WTC11 (cell line): ENCODE data around the gene VLDLR. TPM values are rescaled to one million over a fixed set of nuclear protein-coding genes. Genes with fewer than 3 reads are reported as not detected.

ENCODE experiments used
- ATAC-seq: fragments of 200-7000 bp; cut with Tn5 transposase; 2 replicates; pipeline ENCODE4 v1.10.0; 2021; ENCODE audit warnings: mild to moderate bottlenecking, moderate library complexity
- CTCF ChIA-PET: fragments of 300-600 bp; sonication (Branson Sonifier 250); formaldehyde crosslinking; loops from one replicate; lab custom pipeline; 2021; ENCODE audit warnings: antibody characterized with exemption; lab: Charles Lee
- POLR2A ChIA-PET: fragments of 350-600 bp; sonication (Branson Sonifier 250); formaldehyde crosslinking; loops from one replicate; lab custom pipeline; 2021; ENCODE audit warnings: antibody characterized with exemption; lab: Charles Lee
- DNase-seq: peaks from one replicate; pipeline ENCODE4 v3.0.0; 2021; ENCODE audit warnings: low spot score
- H3K27ac Mint-ChIP-seq: 2 replicates; pipeline ENCODE4 v1.8.0; 2021; ENCODE audit warnings: mixed read lengths
- H3K27me3 Mint-ChIP-seq: 2 replicates; pipeline ENCODE4 v1.8.0; 2021; ENCODE audit warnings: low read depth, mild to moderate bottlenecking, moderate library complexity, mixed read lengths
- H3K36me3 Mint-ChIP-seq: 2 replicates; pipeline ENCODE4 v1.8.0; 2021; ENCODE audit warnings: mixed read lengths
- H3K4me1 Mint-ChIP-seq: 2 replicates; pipeline ENCODE4 v1.8.0; 2022; ENCODE audit warnings: mixed read lengths
- H3K4me3 Mint-ChIP-seq: 2 replicates; pipeline ENCODE4 v1.8.0; 2021; ENCODE audit warnings: mild to moderate bottlenecking, moderate library complexity, mixed read lengths
- H3K9me3 Mint-ChIP-seq: 2 replicates; pipeline ENCODE4 v1.8.0; 2021; ENCODE audit warnings: mixed read lengths
- NR2C2 ChIP-seq: sonication (generic); formaldehyde crosslinking; IDR thresholded peaks from 2 replicates; pipeline ENCODE4 v1.8.0; 2022; ENCODE audit warnings: mild to moderate bottlenecking, missing genetic modification reagents
- ZNF232 ChIP-seq: sonication (generic); formaldehyde crosslinking; IDR thresholded peaks from 2 replicates; pipeline ENCODE4 v1.8.0; 2022; ENCODE audit warnings: mild to moderate bottlenecking, missing genetic modification reagents
- ZNF416 ChIP-seq: fragments of 250-450 bp; sonication (Bioruptor Pico); IDR thresholded peaks from 2 replicates; pipeline ENCODE4 v1.9.0; 2021; ENCODE audit warnings: mild to moderate bottlenecking, inconsistent platforms
- ZNF671 ChIP-seq: fragments of 250-450 bp; sonication (Bioruptor Pico); IDR thresholded peaks from 2 replicates; pipeline ENCODE4 v1.8.0; 2021; ENCODE audit warnings: mild to moderate bottlenecking
- total RNA-seq: library from RNA; stranded (reverse); gene quantifications from 3 replicates; pipeline ENCODE4 v1.2.3, GENCODE V29; 2021
- TF ChIP-seq, protein P1 (sequence below): fragments of 200-600 bp; IDR thresholded peaks from 2 replicates; pipeline ENCODE4 v1.8.0; 2022; ENCODE audit warnings: antibody characterized with exemption
- TF ChIP-seq, protein P2 (sequence below): sonication (generic); formaldehyde crosslinking; IDR thresholded peaks from 2 replicates; pipeline ENCODE4 v1.8.1; 2022; ENCODE audit warnings: missing genetic modification reagents, borderline replicate concordance
- TF ChIP-seq, protein P3 (sequence below): fragments of 250-450 bp; sonication (Bioruptor Pico); IDR thresholded peaks from 2 replicates; pipeline ENCODE4 v1.8.0; 2021; ENCODE audit warnings: mild to moderate bottlenecking
- TF ChIP-seq, protein P4 (sequence below): sonication (generic); formaldehyde crosslinking; conservative IDR thresholded peaks from 2 replicates; pipeline ENCODE4 v1.8.1; 2022; ENCODE audit warnings: mild to moderate bottlenecking, missing genetic modification reagents
- TF ChIP-seq, protein P5 (sequence below): sonication (generic); formaldehyde crosslinking; IDR thresholded peaks from 2 replicates; pipeline ENCODE4 v1.8.0; 2023; ENCODE audit warnings: missing genetic modification reagents, mild to moderate bottlenecking, borderline replicate concordance
- TF ChIP-seq, protein P6 (sequence below): sonication (generic); formaldehyde crosslinking; IDR thresholded peaks from 2 replicates; pipeline ENCODE4 v1.8.1; 2023; ENCODE audit warnings: mild to moderate bottlenecking, missing genetic modification reagents, moderate library complexity
- TF ChIP-seq, protein P7 (sequence below): sonication (generic); formaldehyde crosslinking; IDR thresholded peaks from 2 replicates; pipeline ENCODE4 v1.8.1; 2023; ENCODE audit warnings: mild to moderate bottlenecking, missing genetic modification reagents

Gene VLDLR
- total RNA-seq, 1 experiment from 2014 or later, result 40.8 TPM

DNA sequence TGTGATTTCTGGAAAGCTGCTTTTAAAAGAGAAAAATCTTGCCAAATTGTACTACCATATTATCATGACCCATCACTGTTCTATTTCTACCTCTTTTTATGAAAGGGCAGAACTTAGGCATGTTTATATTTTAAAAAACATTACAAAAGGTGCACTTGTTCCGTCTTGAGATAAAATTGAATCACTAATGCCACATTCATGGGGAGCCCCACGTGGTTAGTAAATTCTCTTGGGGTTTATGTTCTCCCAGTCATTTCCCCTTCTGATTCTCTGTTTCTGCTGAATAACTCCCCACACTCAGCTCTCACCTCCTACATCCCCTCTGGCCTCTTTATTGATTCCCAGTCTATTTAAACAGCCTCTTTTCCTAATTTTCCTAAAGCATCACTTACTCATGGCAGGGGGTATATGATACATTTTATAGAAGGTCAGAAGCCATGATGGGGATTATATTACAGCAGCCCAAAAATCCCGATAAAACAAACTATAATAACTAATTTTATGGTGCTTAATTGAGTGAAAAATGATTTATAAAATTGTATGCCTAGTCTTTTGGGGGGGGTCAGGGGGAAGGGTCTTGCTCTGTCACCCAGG lies 19.7 kb upstream of the VLDLR start:
- H3K9me3 Mint-ChIP-seq, result 0 out of 2 replicates have a peak, but pooled peaks cover 7% of the 10 kb centered on the region
- CTCF ChIA-PET, result no interaction called here

More for the DNA sequence above, 19.7 kb upstream of the VLDLR start:
- no peaks in the 10 kb centered on the region for H3K36me3 Mint-ChIP-seq
- TF ChIP-seq, protein P1, sequence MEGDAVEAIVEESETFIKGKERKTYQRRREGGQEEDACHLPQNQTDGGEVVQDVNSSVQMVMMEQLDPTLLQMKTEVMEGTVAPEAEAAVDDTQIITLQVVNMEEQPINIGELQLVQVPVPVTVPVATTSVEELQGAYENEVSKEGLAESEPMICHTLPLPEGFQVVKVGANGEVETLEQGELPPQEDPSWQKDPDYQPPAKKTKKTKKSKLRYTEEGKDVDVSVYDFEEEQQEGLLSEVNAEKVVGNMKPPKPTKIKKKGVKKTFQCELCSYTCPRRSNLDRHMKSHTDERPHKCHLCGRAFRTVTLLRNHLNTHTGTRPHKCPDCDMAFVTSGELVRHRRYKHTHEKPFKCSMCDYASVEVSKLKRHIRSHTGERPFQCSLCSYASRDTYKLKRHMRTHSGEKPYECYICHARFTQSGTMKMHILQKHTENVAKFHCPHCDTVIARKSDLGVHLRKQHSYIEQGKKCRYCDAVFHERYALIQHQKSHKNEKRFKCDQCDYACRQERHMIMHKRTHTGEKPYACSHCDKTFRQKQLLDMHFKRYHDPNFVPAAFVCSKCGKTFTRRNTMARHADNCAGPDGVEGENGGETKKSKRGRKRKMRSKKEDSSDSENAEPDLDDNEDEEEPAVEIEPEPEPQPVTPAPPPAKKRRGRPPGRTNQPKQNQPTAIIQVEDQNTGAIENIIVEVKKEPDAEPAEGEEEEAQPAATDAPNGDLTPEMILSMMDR, result no peak
- TF ChIP-seq NR2C2, result no peak
- TF ChIP-seq, protein P2, sequence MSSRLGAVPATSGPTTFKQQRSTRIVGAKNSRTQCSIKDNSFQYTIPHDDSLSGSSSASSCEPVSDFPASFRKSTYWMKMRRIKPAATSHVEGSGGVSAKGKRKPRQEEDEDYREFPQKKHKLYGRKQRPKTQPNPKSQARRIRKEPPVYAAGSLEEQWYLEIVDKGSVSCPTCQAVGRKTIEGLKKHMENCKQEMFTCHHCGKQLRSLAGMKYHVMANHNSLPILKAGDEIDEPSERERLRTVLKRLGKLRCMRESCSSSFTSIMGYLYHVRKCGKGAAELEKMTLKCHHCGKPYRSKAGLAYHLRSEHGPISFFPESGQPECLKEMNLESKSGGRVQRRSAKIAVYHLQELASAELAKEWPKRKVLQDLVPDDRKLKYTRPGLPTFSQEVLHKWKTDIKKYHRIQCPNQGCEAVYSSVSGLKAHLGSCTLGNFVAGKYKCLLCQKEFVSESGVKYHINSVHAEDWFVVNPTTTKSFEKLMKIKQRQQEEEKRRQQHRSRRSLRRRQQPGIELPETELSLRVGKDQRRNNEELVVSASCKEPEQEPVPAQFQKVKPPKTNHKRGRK, result no peak
- TF ChIP-seq, protein P3, sequence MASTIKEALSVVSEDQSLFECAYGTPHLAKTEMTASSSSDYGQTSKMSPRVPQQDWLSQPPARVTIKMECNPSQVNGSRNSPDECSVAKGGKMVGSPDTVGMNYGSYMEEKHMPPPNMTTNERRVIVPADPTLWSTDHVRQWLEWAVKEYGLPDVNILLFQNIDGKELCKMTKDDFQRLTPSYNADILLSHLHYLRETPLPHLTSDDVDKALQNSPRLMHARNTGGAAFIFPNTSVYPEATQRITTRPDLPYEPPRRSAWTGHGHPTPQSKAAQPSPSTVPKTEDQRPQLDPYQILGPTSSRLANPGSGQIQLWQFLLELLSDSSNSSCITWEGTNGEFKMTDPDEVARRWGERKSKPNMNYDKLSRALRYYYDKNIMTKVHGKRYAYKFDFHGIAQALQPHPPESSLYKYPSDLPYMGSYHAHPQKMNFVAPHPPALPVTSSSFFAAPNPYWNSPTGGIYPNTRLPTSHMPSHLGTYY (CRISPR knock-in tag), result no peak
- TF ChIP-seq ZNF671 (CRISPR knock-in tag), result no peak
- TF ChIP-seq, protein P4, sequence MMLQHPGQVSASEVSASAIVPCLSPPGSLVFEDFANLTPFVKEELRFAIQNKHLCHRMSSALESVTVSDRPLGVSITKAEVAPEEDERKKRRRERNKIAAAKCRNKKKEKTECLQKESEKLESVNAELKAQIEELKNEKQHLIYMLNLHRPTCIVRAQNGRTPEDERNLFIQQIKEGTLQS (CRISPR knock-in tag), result no peak
- TF ChIP-seq, protein P5, sequence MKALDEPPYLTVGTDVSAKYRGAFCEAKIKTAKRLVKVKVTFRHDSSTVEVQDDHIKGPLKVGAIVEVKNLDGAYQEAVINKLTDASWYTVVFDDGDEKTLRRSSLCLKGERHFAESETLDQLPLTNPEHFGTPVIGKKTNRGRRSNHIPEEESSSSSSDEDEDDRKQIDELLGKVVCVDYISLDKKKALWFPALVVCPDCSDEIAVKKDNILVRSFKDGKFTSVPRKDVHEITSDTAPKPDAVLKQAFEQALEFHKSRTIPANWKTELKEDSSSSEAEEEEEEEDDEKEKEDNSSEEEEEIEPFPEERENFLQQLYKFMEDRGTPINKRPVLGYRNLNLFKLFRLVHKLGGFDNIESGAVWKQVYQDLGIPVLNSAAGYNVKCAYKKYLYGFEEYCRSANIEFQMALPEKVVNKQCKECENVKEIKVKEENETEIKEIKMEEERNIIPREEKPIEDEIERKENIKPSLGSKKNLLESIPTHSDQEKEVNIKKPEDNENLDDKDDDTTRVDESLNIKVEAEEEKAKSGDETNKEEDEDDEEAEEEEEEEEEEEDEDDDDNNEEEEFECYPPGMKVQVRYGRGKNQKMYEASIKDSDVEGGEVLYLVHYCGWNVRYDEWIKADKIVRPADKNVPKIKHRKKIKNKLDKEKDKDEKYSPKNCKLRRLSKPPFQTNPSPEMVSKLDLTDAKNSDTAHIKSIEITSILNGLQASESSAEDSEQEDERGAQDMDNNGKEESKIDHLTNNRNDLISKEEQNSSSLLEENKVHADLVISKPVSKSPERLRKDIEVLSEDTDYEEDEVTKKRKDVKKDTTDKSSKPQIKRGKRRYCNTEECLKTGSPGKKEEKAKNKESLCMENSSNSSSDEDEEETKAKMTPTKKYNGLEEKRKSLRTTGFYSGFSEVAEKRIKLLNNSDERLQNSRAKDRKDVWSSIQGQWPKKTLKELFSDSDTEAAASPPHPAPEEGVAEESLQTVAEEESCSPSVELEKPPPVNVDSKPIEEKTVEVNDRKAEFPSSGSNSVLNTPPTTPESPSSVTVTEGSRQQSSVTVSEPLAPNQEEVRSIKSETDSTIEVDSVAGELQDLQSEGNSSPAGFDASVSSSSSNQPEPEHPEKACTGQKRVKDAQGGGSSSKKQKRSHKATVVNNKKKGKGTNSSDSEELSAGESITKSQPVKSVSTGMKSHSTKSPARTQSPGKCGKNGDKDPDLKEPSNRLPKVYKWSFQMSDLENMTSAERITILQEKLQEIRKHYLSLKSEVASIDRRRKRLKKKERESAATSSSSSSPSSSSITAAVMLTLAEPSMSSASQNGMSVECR (CRISPR knock-in tag), result no peak
- TF ChIP-seq, protein P6, sequence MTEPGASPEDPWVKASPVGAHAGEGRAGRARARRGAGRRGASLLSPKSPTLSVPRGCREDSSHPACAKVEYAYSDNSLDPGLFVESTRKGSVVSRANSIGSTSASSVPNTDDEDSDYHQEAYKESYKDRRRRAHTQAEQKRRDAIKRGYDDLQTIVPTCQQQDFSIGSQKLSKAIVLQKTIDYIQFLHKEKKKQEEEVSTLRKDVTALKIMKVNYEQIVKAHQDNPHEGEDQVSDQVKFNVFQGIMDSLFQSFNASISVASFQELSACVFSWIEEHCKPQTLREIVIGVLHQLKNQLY (CRISPR knock-in tag), result no peak
- TF ChIP-seq ZNF416, result no peak
- TF ChIP-seq ZNF232, result no peak
- TF ChIP-seq, protein P7, sequence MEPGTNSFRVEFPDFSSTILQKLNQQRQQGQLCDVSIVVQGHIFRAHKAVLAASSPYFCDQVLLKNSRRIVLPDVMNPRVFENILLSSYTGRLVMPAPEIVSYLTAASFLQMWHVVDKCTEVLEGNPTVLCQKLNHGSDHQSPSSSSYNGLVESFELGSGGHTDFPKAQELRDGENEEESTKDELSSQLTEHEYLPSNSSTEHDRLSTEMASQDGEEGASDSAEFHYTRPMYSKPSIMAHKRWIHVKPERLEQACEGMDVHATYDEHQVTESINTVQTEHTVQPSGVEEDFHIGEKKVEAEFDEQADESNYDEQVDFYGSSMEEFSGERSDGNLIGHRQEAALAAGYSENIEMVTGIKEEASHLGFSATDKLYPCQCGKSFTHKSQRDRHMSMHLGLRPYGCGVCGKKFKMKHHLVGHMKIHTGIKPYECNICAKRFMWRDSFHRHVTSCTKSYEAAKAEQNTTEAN, result no peak
- no peak overlapping the region for H3K27ac Mint-ChIP-seq
- no peaks in the 10 kb centered on the region; the same call in 1 of the 2 replicates for H3K4me1 Mint-ChIP-seq
- ATAC-seq (no peak), DNase-seq (no peak)
- no peak overlapping the region for H3K4me3 Mint-ChIP-seq
- POLR2A ChIA-PET, result no interaction called here
- H3K27me3 Mint-ChIP-seq, result no peaks in the 10 kb centered on the region
